H9 (cell line): ENCODE data around the gene ARHGAP8. TPM values are rescaled to one million over a fixed set of nuclear protein-coding genes. Genes with fewer than 3 reads are reported as not detected.

Experiments used
- DNase-seq: peaks from one replicate; pipeline ENCODE4 v3.0.0-alpha.2; 2017
- H2AFZ ChIP-seq: one replicate; pipeline ENCODE4 v1.6.1; 2013; ENCODE audit warnings: mild to moderate bottlenecking, low read length, control low read depth, moderate library complexity
- H2AK5ac ChIP-seq: 2 replicates; pipeline ENCODE4 v1.6.1; 2013; ENCODE audit warnings: low read length, control low read depth, mixed read lengths; ENCODE audit not compliant: insufficient read length
- H2BK120ac ChIP-seq: one replicate; pipeline ENCODE4 v1.6.1; 2013; ENCODE audit warnings: low read depth, mild to moderate bottlenecking, low read length, control low read depth, inconsistent platforms; ENCODE audit not compliant: poor library complexity, severe bottlenecking
- H2BK12ac ChIP-seq: 2 replicates; pipeline ENCODE4 v1.6.1; 2013; ENCODE audit warnings: low read length, control low read depth, mixed read lengths, low read depth; ENCODE audit not compliant: insufficient read length
- H2BK15ac ChIP-seq: 2 replicates; pipeline ENCODE4 v1.6.1; 2013; ENCODE audit warnings: low read depth, low read length, control low read depth
- H2BK20ac ChIP-seq: one replicate; pipeline ENCODE4 v1.6.1; 2013; ENCODE audit warnings: low read depth, mild to moderate bottlenecking, low read length, control low read depth, inconsistent platforms; ENCODE audit not compliant: poor library complexity, severe bottlenecking
- H2BK5ac ChIP-seq: 2 replicates; pipeline ENCODE4 v1.6.1; 2013; ENCODE audit warnings: low read length, control low read depth, mixed read lengths; ENCODE audit not compliant: insufficient read length
- H3K14ac ChIP-seq: 2 replicates; pipeline ENCODE4 v1.6.1; 2013; ENCODE audit warnings: low read length, control low read depth; ENCODE audit not compliant: insufficient read depth
- H3K18ac ChIP-seq: 2 replicates; pipeline ENCODE4 v1.6.1; 2013; ENCODE audit warnings: low read depth, mild to moderate bottlenecking, mixed read lengths, low read length, control low read depth; ENCODE audit not compliant: insufficient read length
- H3K23ac ChIP-seq: 2 replicates; pipeline ENCODE4 v1.6.1; 2013; ENCODE audit warnings: low read length, control low read depth, mixed read lengths, low read depth; ENCODE audit not compliant: insufficient read length
- H3K23me2 ChIP-seq: 2 replicates; pipeline ENCODE4 v1.6.1; 2013; ENCODE audit warnings: low read depth, mild to moderate bottlenecking, mixed read lengths, low read length, control low read depth; ENCODE audit not compliant: insufficient read length, poor library complexity, severe bottlenecking
- H3K27ac ChIP-seq: 2 replicates; pipeline ENCODE4 v1.5.1; 2013; ENCODE audit warnings: low read length, control low read depth, mixed read lengths, low read depth; ENCODE audit not compliant: insufficient read length
- H3K27me3 ChIP-seq: 2 replicates; pipeline ENCODE4 v1.6.1; 2013; ENCODE audit warnings: low read length, control low read depth, inconsistent platforms; ENCODE audit not compliant: insufficient read depth
- H3K4ac ChIP-seq: 2 replicates; pipeline ENCODE4 v1.6.1; 2013; ENCODE audit warnings: low read depth, mild to moderate bottlenecking, control low read depth, inconsistent platforms, low read length, moderate library complexity
- H3K4me1 ChIP-seq: 2 replicates; pipeline ENCODE4 v1.6.1; 2013; ENCODE audit warnings: low read length, control low read depth, inconsistent platforms; ENCODE audit not compliant: insufficient read depth
- H3K4me2 ChIP-seq: 2 replicates; pipeline ENCODE4 v1.6.1; 2013; ENCODE audit warnings: low read length, control low read depth, mixed read lengths; ENCODE audit not compliant: insufficient read length, insufficient read depth
- H3K56ac ChIP-seq: 2 replicates; pipeline ENCODE4 v1.6.1; 2013; ENCODE audit warnings: low read depth, mild to moderate bottlenecking, mixed read lengths, low read length, control low read depth; ENCODE audit not compliant: insufficient read length
- H3K79me1 ChIP-seq: 2 replicates; pipeline ENCODE4 v1.6.1; 2013; ENCODE audit warnings: low read depth, mild to moderate bottlenecking, moderate library complexity, low read length, control low read depth, inconsistent platforms; ENCODE audit not compliant: insufficient read depth, poor library complexity, severe bottlenecking
- H3K79me2 ChIP-seq: 2 replicates; pipeline ENCODE4 v1.6.1; 2013; ENCODE audit warnings: low read length, control low read depth, inconsistent platforms; ENCODE audit not compliant: insufficient read depth
- H3K9ac ChIP-seq: 2 replicates; pipeline ENCODE4 v1.6.1; 2013; ENCODE audit warnings: low read length, control low read depth, mixed read lengths; ENCODE audit not compliant: insufficient read length; ENCODE audit errors: extremely low read depth
- H3K9me3 ChIP-seq: one replicate; pipeline ENCODE4 v1.6.1; 2013; ENCODE audit warnings: low read depth, low read length, inconsistent platforms; ENCODE audit not compliant: control insufficient read depth
- H3T11ph ChIP-seq: one replicate; pipeline ENCODE4 v1.6.1; 2013; ENCODE audit warnings: mild to moderate bottlenecking, low read length, control low read depth, inconsistent platforms
- H4K20me1 ChIP-seq: one replicate; pipeline ENCODE4 v1.6.1; 2013; ENCODE audit not compliant: control insufficient read depth, insufficient read length, insufficient read depth
- H4K5ac ChIP-seq: 2 replicates; pipeline ENCODE4 v1.6.1; 2013; ENCODE audit warnings: low read depth, mild to moderate bottlenecking, mixed read lengths, low read length, control low read depth; ENCODE audit not compliant: insufficient read length
- H4K8ac ChIP-seq: replicated peaks from 2 replicates; pipeline ENCODE4 v1.6.1; 2013; ENCODE audit warnings: low read length, control low read depth, mixed read lengths, low read depth; ENCODE audit not compliant: insufficient read length
- H4K91ac ChIP-seq: 2 replicates; pipeline ENCODE4 v1.6.1; 2013; ENCODE audit warnings: low read depth, mild to moderate bottlenecking, moderate library complexity, mixed read lengths, low read length, control low read depth; ENCODE audit not compliant: insufficient read length
- H3K27ac Mint-ChIP-seq, 3 experiments: 2 replicates in 2 of 3; 3 replicates in 1 of 3; pipeline ENCODE4 v1.8.0; 2020 to 2021; ENCODE audit warnings: mixed read lengths in 3 of 3, mild to moderate bottlenecking in 1 of 3, moderate library complexity in 1 of 3
- H3K27me3 Mint-ChIP-seq: 2 replicates; pipeline ENCODE4 v1.8.0; 2021; ENCODE audit warnings: low read depth, mild to moderate bottlenecking, moderate library complexity, mixed read lengths
- H3K36me3 Mint-ChIP-seq, 3 experiments: 2 replicates in 2 of 3; 3 replicates in 1 of 3; pipeline ENCODE4 v1.8.0; 2020 to 2021; ENCODE audit warnings: low read depth in 3 of 3, mixed read lengths in 3 of 3; ENCODE audit not compliant: insufficient read depth in 1 of 3
- H3K4me1 Mint-ChIP-seq, 2 experiments: 2 replicates each; pipeline ENCODE4 v1.8.0; 2020; ENCODE audit warnings: mixed read lengths in 2 of 2
- H3K4me3 Mint-ChIP-seq, 2 experiments: 2 replicates in 1 of 2; 3 replicates in 1 of 2; pipeline ENCODE4 v1.8.0; 2020 to 2021; ENCODE audit warnings: mild to moderate bottlenecking in 2 of 2, mixed read lengths in 2 of 2, moderate library complexity in 1 of 2
- H3K9me3 Mint-ChIP-seq, 2 experiments: 2 replicates in 1 of 2; 3 replicates in 1 of 2; pipeline ENCODE4 v1.8.0; 2020; ENCODE audit warnings: mild to moderate bottlenecking in 2 of 2, mixed read lengths in 2 of 2, moderate library complexity in 1 of 2
- WGBS: extraction: QIAGEN DNeasy Blood & Tissue Kit; methylation state at CpG from one replicate; pipeline ENCODE4 v1.1.7; 2013; ENCODE audit warnings: missing lambda C conversion rate, low lambda C conversion rate, mixed read lengths; ENCODE audit not compliant: insufficient read length; ENCODE audit errors: extremely low coverage; 5-methylcytosine and 5-hydroxymethylcytosine counted together
- total RNA-seq: library from RNA; stranded (reverse); gene quantifications from 2 replicates; pipeline ENCODE4 v1.2.1, GENCODE V29; 2021
- TF ChIP-seq, protein P1 (sequence below): fragments of 200-600 bp; sonication (generic); conservative IDR thresholded peaks from 3 replicates; pipeline ENCODE4 v1.8.0; 2021; ENCODE audit warnings: antibody characterized with exemption, mild to moderate bottlenecking

ARHGAP8 gene
- total RNA-seq, 1 experiment from 2014 or later = 35.4 TPM

DNA sequence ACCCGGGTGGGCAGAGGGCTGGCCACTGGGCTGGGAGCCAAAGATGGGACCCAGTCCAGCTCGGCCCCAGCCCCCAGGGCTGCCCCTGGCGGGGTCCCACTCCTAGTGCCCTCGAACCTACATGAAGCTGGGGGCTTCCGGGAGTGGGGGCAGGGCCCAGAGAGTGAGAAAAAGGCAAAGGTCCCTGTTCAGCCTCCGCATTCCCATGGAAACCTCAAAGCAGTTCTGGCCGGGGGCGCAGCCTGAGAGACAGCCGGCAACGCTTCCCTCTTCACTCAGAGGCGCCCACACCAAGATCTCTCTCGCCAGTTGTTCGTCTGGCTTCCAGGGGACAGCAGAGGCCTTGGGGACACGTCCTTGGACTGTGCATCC, 22.4 kb upstream of the ARHGAP8 start:
- H3K9me3 Mint-ChIP-seq = no peaks in the 10 kb centered on the region
- no peak overlapping the region for H3K23ac ChIP-seq
- H3K23me2 ChIP-seq = no peaks in the 10 kb centered on the region
- no peaks in the 10 kb centered on the region for H3K4me1 ChIP-seq
- H2AFZ ChIP-seq = no peak overlapping the region
- H2BK5ac ChIP-seq = no peak overlapping the region
- H3K4me3 Mint-ChIP-seq = no peak overlapping the region
- H2BK20ac ChIP-seq = no peak overlapping the region
- no peak overlapping the region for H2BK120ac ChIP-seq
- H3K27ac ChIP-seq = no peak overlapping the region
- no peak overlapping the region for H4K5ac ChIP-seq
- H2BK12ac ChIP-seq = no peak overlapping the region
- no peak overlapping the region for H3K4ac ChIP-seq
- H4K91ac ChIP-seq = no peak overlapping the region
- DNase-seq = no peak
- no peaks in the 10 kb centered on the region for H3K79me1 ChIP-seq
- no peak overlapping the region for H3K56ac ChIP-seq
- no peak overlapping the region for H2BK15ac ChIP-seq
- H3K4me2 ChIP-seq = no peak overlapping the region
- no peak overlapping the region for H3K9ac ChIP-seq
- H3K27me3 ChIP-seq = no peaks in the 10 kb centered on the region
- no peak overlapping the region for H2AK5ac ChIP-seq
- H3K4me1 Mint-ChIP-seq = peaks cover 0 to 12% of the 10 kb centered on the region in 2 experiments; a peak in 1 of 4 replicates
- no peak overlapping the region for H4K8ac ChIP-seq
- H3K27ac Mint-ChIP-seq = no peak overlapping the region
- H4K20me1 ChIP-seq = no peaks in the 10 kb centered on the region
- WGBS = no CpG with 5 or more reads among the region's 14 CpGs
- H3K9me3 ChIP-seq = no peaks in the 10 kb centered on the region
- no peak overlapping the region for H3K18ac ChIP-seq
- no peak overlapping the region for H3T11ph ChIP-seq
- H3K27me3 Mint-ChIP-seq = no peaks in the 10 kb centered on the region
- H3K79me2 ChIP-seq = no peaks in the 10 kb centered on the region
- no peak overlapping the region for H3K14ac ChIP-seq
- TF ChIP-seq, protein P1, sequence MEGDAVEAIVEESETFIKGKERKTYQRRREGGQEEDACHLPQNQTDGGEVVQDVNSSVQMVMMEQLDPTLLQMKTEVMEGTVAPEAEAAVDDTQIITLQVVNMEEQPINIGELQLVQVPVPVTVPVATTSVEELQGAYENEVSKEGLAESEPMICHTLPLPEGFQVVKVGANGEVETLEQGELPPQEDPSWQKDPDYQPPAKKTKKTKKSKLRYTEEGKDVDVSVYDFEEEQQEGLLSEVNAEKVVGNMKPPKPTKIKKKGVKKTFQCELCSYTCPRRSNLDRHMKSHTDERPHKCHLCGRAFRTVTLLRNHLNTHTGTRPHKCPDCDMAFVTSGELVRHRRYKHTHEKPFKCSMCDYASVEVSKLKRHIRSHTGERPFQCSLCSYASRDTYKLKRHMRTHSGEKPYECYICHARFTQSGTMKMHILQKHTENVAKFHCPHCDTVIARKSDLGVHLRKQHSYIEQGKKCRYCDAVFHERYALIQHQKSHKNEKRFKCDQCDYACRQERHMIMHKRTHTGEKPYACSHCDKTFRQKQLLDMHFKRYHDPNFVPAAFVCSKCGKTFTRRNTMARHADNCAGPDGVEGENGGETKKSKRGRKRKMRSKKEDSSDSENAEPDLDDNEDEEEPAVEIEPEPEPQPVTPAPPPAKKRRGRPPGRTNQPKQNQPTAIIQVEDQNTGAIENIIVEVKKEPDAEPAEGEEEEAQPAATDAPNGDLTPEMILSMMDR = no peak
- H3K36me3 Mint-ChIP-seq = peaks cover 0 to 3% (median 0%) of the 10 kb centered on the region in 3 experiments; a peak in 1 of 7 replicates
